Caco-2 (cell line): ENCODE results near the gene RASGRF2. TPM values are rescaled to one million over a fixed set of nuclear protein-coding genes. Genes with fewer than 3 reads are reported as not detected.

Source experiments
- BruUV-seq: library from RNA; stranded (reverse); fragments of 400-500 nt; replicated peaks from 2 replicates; lab custom pipeline; 2021; lab: Mats Ljungman, UMichigan
- CTCF ChIA-PET: fragments of 300-600 bp; sonication (Branson Sonifier 250); formaldehyde crosslinking; loops from one replicate; lab custom pipeline; 2022; ENCODE audit warnings: antibody characterized with exemption; lab: Charles Lee
- POLR2A ChIA-PET: fragments of 300-600 bp; sonication (Branson Sonifier 250); formaldehyde crosslinking; loops from one replicate; lab custom pipeline; 2022; ENCODE audit warnings: antibody characterized with exemption; lab: Charles Lee
- DNase-seq, 2 experiments: peaks; one replicate each; pipeline versions ENCODE4 v3.0.0 to v3.0.0-alpha.2; 2020 to 2022
- H3K27me3 ChIP-seq: replicated peaks from 2 replicates; pipeline ENCODE4 v1.6.0; 2011; ENCODE audit warnings: low read length; ENCODE audit not compliant: control insufficient read depth, insufficient read depth
- H3K36me3 ChIP-seq: 2 replicates; pipeline ENCODE4 v1.5.1; 2011; ENCODE audit warnings: low read length; ENCODE audit not compliant: control insufficient read depth, insufficient read depth
- H3K4me1 ChIP-seq: fragments of 250-450 bp; sonication (Bioruptor Pico); 2 replicates; pipeline ENCODE4 v1.5.1; 2020; ENCODE audit warnings: mild to moderate bottlenecking
- H3K4me3 ChIP-seq: 2 replicates; pipeline ENCODE4 v1.5.1; 2011; ENCODE audit warnings: low read depth, mild to moderate bottlenecking, control low read depth, low read length
- H3K9me3 ChIP-seq: fragments of 250-450 bp; sonication (Bioruptor Pico); 2 replicates; pipeline ENCODE4 v1.5.1; 2020; ENCODE audit warnings: mild to moderate bottlenecking, moderate library complexity
- H3K27ac Mint-ChIP-seq: one replicate; pipeline ENCODE4 v1.8.0; 2022; ENCODE audit warnings: mixed read lengths; ENCODE audit not compliant: unreplicated experiment
- H3K27me3 Mint-ChIP-seq: one replicate; pipeline ENCODE4 v1.8.0; 2022; ENCODE audit warnings: mixed read lengths; ENCODE audit not compliant: insufficient read depth, unreplicated experiment
- H3K36me3 Mint-ChIP-seq: one replicate; pipeline ENCODE4 v1.8.0; 2022; ENCODE audit warnings: mild to moderate bottlenecking, mixed read lengths; ENCODE audit not compliant: insufficient read depth, unreplicated experiment
- H3K4me1 Mint-ChIP-seq: one replicate; pipeline ENCODE4 v1.8.0; 2022; ENCODE audit warnings: low read depth, mixed read lengths; ENCODE audit not compliant: unreplicated experiment
- H3K4me3 Mint-ChIP-seq: one replicate; pipeline ENCODE4 v1.8.0; 2022; ENCODE audit warnings: mild to moderate bottlenecking, moderate library complexity, mixed read lengths; ENCODE audit not compliant: unreplicated experiment
- H3K9me3 Mint-ChIP-seq: one replicate; pipeline ENCODE4 v1.8.0; 2022; ENCODE audit warnings: mixed read lengths; ENCODE audit not compliant: unreplicated experiment
- intact Hi-C: fragments of 100-400 bp; cut with micrococcal nuclease; formaldehyde crosslinking; loops from one replicate; pipeline ENCODE4 v1.10.0; 2022; ENCODE audit not compliant: unreplicated experiment
- total RNA-seq: library from RNA; stranded (reverse); gene quantifications from 2 replicates; pipeline ENCODE4 v1.2.3, GENCODE V29; 2022
- TF ChIP-seq, protein P1 (sequence below), 2 experiments: fragments of 200-600 bp in 1 of 2; IDR thresholded peaks; 1 replicate in 1 of 2; 2 replicates in 1 of 2; pipeline versions ENCODE4 v1.5.1 to v1.8.0; 2011 to 2022; ENCODE audit warnings: antibody characterized with exemption in 1 of 2, control low read depth in 1 of 2, inconsistent platforms in 1 of 2, low read depth in 1 of 2, low read length in 1 of 2, mild to moderate bottlenecking in 1 of 2, moderate library complexity in 1 of 2; ENCODE audit not compliant: insufficient read depth in 1 of 2, severe bottlenecking in 1 of 2, unreplicated experiment in 1 of 2

The RASGRF2 gene
- total RNA-seq, 1 experiment from 2014 or later = 23.1 TPM

DNA sequence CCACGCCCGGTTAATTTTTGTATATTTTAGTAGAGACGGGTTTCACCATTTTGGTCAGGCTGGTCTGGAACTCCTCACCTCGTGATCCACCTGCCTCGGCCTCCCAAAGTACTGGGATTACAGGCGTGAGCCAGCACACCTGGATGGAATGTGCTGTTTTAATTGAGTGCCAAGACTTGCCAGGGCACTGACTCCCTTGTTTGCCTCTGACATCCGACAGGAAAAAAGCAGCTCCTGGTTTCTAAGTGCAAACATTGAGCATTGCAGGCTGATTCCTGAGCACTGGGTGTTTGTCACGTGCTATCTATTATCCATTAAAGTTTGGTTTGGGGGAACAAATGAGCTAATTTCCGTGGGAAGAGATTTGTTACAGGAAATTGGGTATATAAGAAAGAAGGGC is 202.3 kb downstream of the RASGRF2 start:
- Histone ChIP-seq H3K4me1 (no peaks in the 10 kb centered on the region), H3K27me3 (no peaks in the 10 kb centered on the region), H3K36me3 (no peaks in the 10 kb centered on the region), H3K4me3 (no peak overlapping the region), H3K9me3 (no peaks in the 10 kb centered on the region)
- Mint-ChIP-seq H3K27me3 (no peaks in the 10 kb centered on the region), H3K27ac (no peak overlapping the region), H3K36me3 (no peaks in the 10 kb centered on the region), H3K4me1 (no peaks in the 10 kb centered on the region), H3K4me3 (no peak overlapping the region), H3K9me3 (no peaks in the 10 kb centered on the region)
- intact Hi-C loops = no loop called here
- BruUV-seq = no TSS peak
- no peak for DNase-seq
- CTCF ChIA-PET = no interaction called here
- POLR2A ChIA-PET = no interaction called here
- TF ChIP-seq, protein P1, sequence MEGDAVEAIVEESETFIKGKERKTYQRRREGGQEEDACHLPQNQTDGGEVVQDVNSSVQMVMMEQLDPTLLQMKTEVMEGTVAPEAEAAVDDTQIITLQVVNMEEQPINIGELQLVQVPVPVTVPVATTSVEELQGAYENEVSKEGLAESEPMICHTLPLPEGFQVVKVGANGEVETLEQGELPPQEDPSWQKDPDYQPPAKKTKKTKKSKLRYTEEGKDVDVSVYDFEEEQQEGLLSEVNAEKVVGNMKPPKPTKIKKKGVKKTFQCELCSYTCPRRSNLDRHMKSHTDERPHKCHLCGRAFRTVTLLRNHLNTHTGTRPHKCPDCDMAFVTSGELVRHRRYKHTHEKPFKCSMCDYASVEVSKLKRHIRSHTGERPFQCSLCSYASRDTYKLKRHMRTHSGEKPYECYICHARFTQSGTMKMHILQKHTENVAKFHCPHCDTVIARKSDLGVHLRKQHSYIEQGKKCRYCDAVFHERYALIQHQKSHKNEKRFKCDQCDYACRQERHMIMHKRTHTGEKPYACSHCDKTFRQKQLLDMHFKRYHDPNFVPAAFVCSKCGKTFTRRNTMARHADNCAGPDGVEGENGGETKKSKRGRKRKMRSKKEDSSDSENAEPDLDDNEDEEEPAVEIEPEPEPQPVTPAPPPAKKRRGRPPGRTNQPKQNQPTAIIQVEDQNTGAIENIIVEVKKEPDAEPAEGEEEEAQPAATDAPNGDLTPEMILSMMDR (IDR thresholded peaks at IDR 0.05; ENCODE audit: insufficient read depth in 1 of 2, low read depth in 1 of 2, low read length in 1 of 2, severe bottlenecking in 1 of 2, unreplicated experiment in 1 of 2) = no peak

DNA sequence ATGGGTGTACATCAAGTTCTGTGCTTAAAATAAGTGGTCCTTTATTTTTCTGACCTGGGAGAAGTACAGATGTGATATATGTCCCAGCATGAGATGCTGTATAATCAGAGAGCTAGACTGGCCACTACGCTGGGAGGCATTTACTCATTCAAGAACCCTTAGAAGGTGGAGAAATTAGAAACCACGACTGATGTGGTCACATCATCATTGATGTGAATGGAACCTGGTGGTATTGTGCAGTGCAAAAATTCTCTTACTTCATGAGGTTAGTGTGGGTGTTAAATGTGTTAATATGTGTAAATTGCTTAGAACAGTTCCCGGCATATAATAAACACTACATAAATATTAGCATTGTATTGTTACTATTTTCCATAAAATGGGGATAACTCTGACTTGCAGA is 203.5 kb downstream of the RASGRF2 start:
- Mint-ChIP-seq H3K9me3 (no peaks in the 10 kb centered on the region), H3K4me1 (no peaks in the 10 kb centered on the region), H3K4me3 (no peak overlapping the region), H3K27ac (no peak overlapping the region), H3K36me3 (no peaks in the 10 kb centered on the region), H3K27me3 (no peaks in the 10 kb centered on the region)
- Histone ChIP-seq H3K36me3 (no peaks in the 10 kb centered on the region), H3K27me3 (no peaks in the 10 kb centered on the region), H3K4me3 (no peak overlapping the region), H3K4me1 (no peaks in the 10 kb centered on the region), H3K9me3 (no peaks in the 10 kb centered on the region)
- ChIA-PET POLR2A (interaction anchor here (0.5 kb wide), 1 partner anchor 508 kb away, joined by 3 read pairs; no protein-coding TSS in a partner anchor), CTCF (no interaction called here)
- BruUV-seq = no TSS peak
- intact Hi-C loops = no loop called here
- TF ChIP-seq, protein P1 (IDR thresholded peaks at IDR 0.05; ENCODE audit: insufficient read depth in 1 of 2, low read depth in 1 of 2, low read length in 1 of 2, severe bottlenecking in 1 of 2, unreplicated experiment in 1 of 2) = no peak
- DNase-seq = no peak

DNA sequence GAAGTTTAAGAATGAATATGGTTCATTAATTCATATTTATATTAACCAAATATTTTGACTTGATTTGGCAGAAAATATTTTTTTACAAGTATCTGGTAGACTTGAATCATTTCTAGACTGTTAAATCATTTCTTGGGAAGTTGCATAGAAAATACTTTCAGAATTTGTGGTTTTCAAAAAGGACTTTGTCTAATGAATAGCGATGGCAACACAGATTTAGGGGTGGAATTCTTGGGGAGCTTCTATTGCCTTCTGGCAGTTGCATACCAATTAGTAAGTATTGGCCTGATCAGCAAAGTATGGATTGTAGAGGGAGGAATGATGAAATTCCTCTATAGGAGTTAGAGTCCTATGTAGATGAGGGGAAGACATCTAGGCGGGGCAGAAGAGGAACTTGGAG is 204.3 kb downstream of the RASGRF2 start:
- H3K9me3 Mint-ChIP-seq = no peaks in the 10 kb centered on the region
- H3K4me1 Mint-ChIP-seq = no peaks in the 10 kb centered on the region
- no peaks in the 10 kb centered on the region for H3K36me3 ChIP-seq
- H3K27me3 Mint-ChIP-seq = no peaks in the 10 kb centered on the region
- H3K27ac Mint-ChIP-seq = no peak overlapping the region
- no peak overlapping the region for H3K4me3 ChIP-seq
- H3K27me3 ChIP-seq = no peaks in the 10 kb centered on the region
- no peaks in the 10 kb centered on the region for H3K36me3 Mint-ChIP-seq
- TF ChIP-seq, protein P1 (IDR thresholded peaks at IDR 0.05; ENCODE audit: insufficient read depth in 1 of 2, low read depth in 1 of 2, low read length in 1 of 2, severe bottlenecking in 1 of 2, unreplicated experiment in 1 of 2) = no peak
- no peak for DNase-seq
- H3K9me3 ChIP-seq = no peaks in the 10 kb centered on the region
- intact Hi-C loops = no loop called here
- ChIA-PET CTCF (no interaction called here), POLR2A (no interaction called here)
- no peak overlapping the region for H3K4me3 Mint-ChIP-seq
- H3K4me1 ChIP-seq = no peaks in the 10 kb centered on the region
- no TSS peak for BruUV-seq
